Activated CD8-positive, alpha-beta memory T cell treated with anti-CD3 and anti-CD28 coated beads for 36 hours (primary cell): ENCODE data around the gene SLC15A2. TPM values are rescaled to one million over a fixed set of nuclear protein-coding genes. Genes with fewer than 3 reads are reported as not detected.
"Not testable (repeated sequence)": the region's sequence is repeated elsewhere in the genome, so short reads cannot be mapped to it uniquely, and the experiment has no call there.

ENCODE experiments used
- CTCF ChIA-PET: fragments of 350-600 bp; sonication (Branson Sonifier 250); formaldehyde crosslinking; loops from one replicate; lab custom pipeline; 2021; ENCODE audit warnings: antibody characterized with exemption; lab: Charles Lee
- POLR2A ChIA-PET: fragments of 350-600 bp; sonication (Branson Sonifier 250); formaldehyde crosslinking; loops from one replicate; lab custom pipeline; 2021; ENCODE audit warnings: antibody characterized with exemption; lab: Charles Lee
- total RNA-seq, 2 experiments: library from RNA; stranded (reverse); gene quantifications; one replicate each; pipeline ENCODE4 v1.2.3, GENCODE V29; 2021

Gene SLC15A2
- 1 to 10 TPM in 1 of 2 experiments, under 1 TPM in 1; 0.84 to 1.4 TPM for total RNA-seq

DNA sequence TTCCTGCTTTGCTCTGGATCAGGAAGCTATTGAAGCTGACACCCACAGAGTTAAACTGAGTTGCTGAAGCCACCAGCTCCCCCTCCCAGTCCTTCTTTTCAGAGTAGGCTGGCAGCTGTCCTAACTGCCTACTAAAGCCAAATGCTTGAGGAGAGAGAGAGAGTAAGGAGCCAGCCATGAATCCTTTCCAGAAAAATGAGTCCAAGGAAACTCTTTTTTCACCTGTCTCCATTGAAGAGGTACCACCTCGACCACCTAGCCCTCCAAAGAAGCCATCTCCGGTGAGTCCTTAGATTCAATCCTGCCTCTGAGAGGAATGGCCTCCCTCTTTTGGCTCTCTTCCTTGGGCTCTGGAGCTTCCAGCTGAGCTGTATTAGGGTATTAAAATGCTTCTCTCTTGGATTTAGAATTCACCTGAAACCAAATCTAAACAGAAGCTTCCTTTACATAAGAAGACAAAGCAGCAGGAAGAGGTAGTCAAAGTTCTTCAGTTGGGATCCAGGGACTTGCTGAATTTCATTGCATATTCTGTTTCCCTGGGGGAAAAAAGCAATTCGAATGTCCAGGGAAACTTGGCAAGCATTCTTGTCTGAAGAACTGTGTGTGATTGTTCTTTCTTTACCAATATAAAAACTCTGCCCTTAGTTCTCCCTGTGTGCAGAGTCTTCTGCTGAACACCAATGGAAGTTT is at the start of gene SLC15A2:
Gene SLC15A2, plus strand, starts transcription at position 101 of the 690 bp plus-strand sequence. Its CDS starts 76 bp downstream, at position 177.
- POLR2A ChIA-PET: interaction anchor here (0.7 kb wide), 1 partner anchor 59 kb away, joined by 4 read pairs; the partner anchor contains the start of gene EAF2
- CTCF ChIA-PET: no interaction called here

DNA sequence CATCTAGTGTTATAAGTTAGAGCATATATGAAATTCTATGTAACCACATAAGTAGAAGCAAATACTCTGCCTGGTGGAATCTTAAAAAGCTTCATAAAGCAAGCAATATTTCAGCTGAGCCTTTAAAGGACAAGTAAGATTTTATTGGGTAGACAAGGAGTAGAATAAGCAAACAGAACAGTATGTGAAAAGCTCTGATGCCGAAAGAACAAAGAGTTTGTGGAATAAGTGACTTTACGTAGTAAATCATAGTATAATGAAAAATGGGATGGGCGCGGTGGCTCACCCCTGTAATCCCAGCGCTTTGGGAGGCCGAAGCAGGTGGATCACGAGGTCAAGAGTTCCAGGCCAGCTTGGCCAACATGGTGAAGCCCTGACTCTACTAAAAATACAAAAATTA is 49.3 kb upstream of the SLC15A2 start:
- CTCF ChIA-PET: no interaction called here
- POLR2A ChIA-PET: no interaction called here

DNA sequence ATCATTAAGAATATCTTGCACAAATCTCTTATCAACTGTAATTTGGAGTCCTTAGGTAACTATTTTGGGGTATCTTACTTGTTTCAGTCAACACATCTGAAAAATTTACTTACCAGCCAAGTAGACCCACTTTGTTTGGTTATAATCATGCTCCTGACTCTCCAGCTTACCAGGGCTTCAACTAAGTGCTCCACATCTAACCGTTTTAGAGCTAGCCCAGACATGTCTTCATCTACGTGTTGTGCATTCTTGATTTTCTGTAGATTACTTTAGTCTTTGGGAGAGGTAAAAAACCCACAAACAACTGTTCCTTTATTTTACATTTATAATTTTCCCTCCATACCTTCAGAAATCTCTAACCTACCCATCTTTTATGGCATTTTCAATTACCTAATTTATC is 41.9 kb upstream of the SLC15A2 start:
- ChIA-PET CTCF (interaction anchor here (1.2 kb wide), 1 partner anchor 22 kb away, joined by 3 read pairs; no protein-coding TSS in a partner anchor), POLR2A (no interaction called here)

- POLR2A ChIA-PET: no interaction called here
- CTCF ChIA-PET: no interaction called here
Measured at GRCh38 chr3:121855555-121855954, 38.6 kb upstream of the SLC15A2 start.

- CTCF ChIA-PET: not testable (repeated sequence)
Measured at GRCh38 chr3:121857778-121858177, 36.4 kb upstream of the SLC15A2 start.

DNA sequence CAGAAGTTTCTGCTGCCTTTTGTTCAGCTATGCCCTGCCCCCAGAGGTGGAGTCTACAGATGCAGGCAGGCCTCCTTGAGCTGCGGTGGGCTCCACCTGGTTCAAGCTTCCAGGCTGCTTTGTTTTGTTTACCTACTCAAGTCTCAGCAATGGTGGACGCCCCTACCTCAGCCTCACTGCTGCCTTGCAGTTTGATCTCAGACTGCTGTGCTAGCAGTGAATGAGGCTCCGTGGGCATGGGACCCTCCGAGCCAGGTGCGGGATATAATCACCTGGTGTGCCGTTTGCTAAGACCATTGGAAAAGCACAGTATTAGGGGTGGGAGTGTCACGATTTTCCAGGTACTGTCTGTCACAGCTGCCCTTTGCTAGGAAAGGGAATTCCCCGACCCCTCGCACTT is 31.0 kb upstream of the SLC15A2 start:
- CTCF ChIA-PET, POLR2A ChIA-PET: not testable (repeated sequence)

More at GRCh38 chr3:121857778-121858177, 36.4 kb upstream of the SLC15A2 start:
- POLR2A ChIA-PET: not testable (repeated sequence)

DNA sequence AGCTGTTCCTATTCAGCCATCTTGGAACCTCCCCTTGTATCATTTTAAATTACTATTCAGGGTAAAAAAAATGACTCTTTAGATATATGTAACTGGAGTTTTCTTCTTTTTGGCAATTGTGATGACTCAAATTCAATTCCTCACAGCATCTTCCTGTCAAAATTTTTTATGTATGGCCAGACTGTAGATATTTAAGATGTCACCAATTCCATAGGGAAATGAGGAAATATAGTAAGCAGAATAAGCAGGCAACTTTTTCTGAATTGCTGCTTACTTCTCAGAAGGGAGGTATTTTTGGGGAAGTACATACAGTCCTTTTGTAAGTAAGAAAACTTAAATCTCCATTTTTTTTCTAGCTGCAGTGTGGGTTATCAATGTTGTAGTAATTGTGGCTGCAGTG is 30.4 kb upstream of the SLC15A2 start:
- POLR2A ChIA-PET: no interaction called here

GRCh38 chr3:121869736-121870135 is 24.5 kb upstream of the SLC15A2 start:
- CTCF ChIA-PET: no interaction called here
- POLR2A ChIA-PET: no interaction called here

More for the DNA sequence above, 30.4 kb upstream of the SLC15A2 start:
- CTCF ChIA-PET: no interaction called here

GRCh38 chr3:121870717-121871116 is 23.5 kb upstream of the SLC15A2 start:
- ChIA-PET POLR2A (no interaction called here), CTCF (no interaction called here)

DNA sequence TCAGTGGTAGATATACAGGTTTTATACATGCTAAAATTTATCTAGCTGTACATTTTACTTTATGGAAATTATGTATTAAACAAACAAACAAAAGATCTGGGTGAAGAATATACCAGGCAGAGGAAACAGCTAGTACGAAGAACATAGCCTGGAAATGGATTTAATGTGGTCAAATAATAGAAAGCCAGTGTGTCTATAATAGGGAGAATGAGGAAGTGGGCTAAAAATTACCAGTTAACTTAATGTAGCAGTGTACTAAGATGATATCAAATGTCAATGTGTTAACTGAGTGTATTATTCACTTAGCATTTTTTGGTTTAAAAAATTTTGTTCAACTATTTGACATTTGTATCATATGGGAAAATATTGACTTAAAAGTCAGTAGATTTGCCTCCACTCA is 22.8 kb upstream of the SLC15A2 start:
- ChIA-PET CTCF (no interaction called here), POLR2A (no interaction called here)

GRCh38 chr3:121878411-121878810 is 15.8 kb upstream of the SLC15A2 start:
- CTCF ChIA-PET: no interaction called here
- POLR2A ChIA-PET: no interaction called here

DNA sequence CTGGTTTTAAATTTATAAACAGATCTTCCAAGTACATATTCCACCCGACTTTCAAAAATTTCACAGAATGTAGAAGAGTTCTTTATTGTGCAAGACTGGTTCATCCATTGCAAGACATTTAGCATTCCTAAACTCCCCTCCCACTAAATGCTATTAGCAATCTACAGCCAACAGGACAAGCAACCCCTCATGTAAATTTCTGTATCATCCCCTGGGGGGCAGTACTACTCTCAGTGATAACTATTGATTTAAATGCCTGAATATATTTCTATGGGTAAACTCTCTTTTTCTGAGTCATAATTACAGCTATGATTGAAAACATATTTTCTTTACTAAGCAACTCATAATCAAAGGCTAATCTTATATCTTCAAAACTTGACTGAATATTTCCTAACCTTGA is 10.7 kb upstream of the SLC15A2 start:
- POLR2A ChIA-PET: interaction anchor here (0.6 kb wide), 1 partner anchor 512 kb away, joined by 3 read pairs; no protein-coding TSS in a partner anchor
- CTCF ChIA-PET: interaction anchor here (0.6 to 0.8 kb wide), 2 partner anchors 210 to 446 kb away, joined by 3 to 4 read pairs; no protein-coding TSS in a partner anchor

GRCh38 chr3:121885386-121885785 is 8.8 kb upstream of the SLC15A2 start:
- ChIA-PET POLR2A (no interaction called here), CTCF (no interaction called here)

DNA sequence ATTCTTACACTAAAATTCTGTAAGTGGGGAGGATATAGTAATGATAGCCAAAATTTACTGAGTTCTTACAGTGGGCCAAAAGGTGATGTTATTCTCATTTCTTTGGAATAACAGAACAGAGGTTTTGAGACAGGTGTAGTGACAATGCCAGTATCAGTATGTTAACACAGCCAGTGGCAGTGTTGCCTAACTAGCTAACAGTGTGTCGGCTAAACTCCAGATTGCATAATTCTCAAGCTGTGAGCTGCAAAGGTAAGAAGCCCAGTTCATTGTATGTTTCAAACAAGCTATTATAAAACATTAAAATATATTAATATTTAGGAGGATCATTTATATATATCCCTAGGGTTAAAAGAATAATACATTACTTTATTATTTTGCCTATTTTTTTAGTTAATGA is 920 bp downstream of the SLC15A2 start:
- ChIA-PET CTCF (no interaction called here), POLR2A (no interaction called here)

DNA sequence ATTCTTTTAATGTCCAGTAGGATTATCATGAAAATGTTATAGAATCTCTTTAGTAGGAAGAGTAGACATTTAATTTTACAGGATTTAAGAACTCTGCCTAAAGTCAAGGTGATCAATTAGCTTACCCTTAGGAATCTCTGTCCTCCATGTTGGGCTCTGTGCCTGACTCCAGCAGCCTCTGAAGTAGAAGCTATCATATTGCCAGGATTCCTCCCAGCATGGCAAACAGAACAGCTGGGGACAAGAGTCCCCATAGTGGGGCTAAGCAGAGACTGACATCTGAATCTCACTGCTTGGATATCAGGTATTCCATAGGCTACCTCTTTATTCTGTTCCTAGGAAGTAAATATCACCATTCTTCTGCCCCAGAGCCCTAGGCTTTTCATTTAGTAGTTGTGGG is 1.5 kb downstream of the SLC15A2 start:
- ChIA-PET POLR2A (no interaction called here), CTCF (interaction anchor here (0.6 kb wide), 1 partner anchor 680 kb away, joined by 3 read pairs; no protein-coding TSS in a partner anchor)

GRCh38 chr3:121896823-121897222 is 2.6 kb downstream of the SLC15A2 start:
- POLR2A ChIA-PET: no interaction called here
- CTCF ChIA-PET: no interaction called here

- ChIA-PET CTCF (no interaction called here), POLR2A (no interaction called here)
Measured at GRCh38 chr3:121897296-121897695, 3.1 kb downstream of the SLC15A2 start.

DNA sequence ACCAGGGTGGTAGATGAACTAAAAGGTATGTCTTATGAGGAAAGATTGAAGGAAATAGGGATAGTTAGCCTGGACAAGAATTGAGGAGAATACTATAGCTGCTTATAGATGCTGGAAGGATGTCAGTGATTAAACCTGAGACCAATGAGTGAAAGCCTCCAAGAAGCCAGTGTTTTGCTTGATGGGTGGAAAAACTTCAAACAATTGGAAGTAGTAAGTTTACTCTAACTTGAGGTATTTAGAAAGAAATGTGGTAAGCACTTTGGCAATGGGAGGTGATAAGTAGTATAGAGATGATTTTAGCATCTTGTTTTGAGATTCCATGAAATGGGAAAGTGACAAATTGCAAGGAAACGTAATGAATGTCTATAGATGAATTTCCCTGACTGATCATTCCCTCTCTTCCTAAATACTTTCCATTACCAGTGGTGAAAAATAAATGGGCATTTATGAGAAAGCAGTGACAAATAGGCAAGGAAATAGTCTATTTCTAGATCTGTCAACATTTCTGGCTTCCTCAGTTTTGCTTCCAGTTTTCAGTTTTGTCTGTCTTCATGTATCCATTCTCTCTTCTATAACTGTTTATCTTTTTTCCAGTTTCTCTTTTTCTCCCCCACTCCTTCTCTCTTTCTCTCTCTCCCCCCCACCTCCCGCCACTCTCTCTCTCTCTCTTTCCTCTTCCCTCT is 19.2 kb downstream of the SLC15A2 start:
- CTCF ChIA-PET: no interaction called here

DNA sequence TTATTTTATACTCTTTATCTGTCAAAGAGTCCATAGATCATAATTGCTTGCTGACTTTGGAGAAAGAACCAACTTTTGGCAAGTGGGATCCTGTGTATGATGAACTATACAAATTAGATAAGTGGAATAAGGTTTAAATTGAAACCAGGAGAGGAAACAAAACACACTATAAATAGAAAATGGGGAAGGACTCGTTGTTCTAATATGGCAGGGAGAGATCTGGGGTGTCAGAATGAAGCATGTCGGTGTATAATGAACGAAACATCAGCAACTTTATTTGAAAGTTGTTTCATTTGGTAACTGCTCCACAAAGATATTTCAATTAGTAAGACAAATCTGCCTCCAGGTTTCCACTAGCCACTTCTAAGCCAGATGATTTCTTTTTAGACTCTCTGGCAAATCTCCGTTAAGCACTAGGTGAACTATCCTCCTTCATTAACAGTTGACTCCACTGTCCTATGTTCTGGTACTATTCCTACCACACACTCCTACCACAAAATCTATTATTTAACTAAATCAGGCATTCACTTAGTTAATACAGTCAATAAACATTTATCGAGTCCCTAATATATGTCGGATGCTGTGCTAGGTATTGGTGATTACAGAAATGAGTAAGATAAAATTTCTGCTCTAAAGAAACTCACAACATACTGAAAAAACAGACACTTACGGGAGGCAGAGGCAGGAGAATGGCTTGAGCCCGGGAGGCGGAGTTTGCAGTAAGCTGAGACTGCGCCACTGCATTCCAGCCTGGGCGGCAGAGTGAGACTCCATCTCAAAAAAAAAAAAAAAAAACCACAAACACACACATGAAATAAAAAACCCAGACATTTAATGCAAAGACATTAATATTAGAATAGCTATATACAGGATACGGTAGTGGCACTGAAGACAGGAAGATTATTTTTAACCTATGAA is 20.1 kb downstream of the SLC15A2 start:
- ChIA-PET CTCF (no interaction called here), POLR2A (no interaction called here)

More for the DNA sequence above, 19.2 kb downstream of the SLC15A2 start:
- POLR2A ChIA-PET: no interaction called here
